HUES64 (cell line): ENCODE results near the gene TRPM3.

Source experiments
- H3K27ac ChIP-seq: 2 replicates; pipeline ENCODE4 v1.7.0; 2013; ENCODE audit warnings: low read depth, low read length, inconsistent platforms
- H3K27me3 ChIP-seq: 2 replicates; pipeline ENCODE4 v1.6.1; 2013; ENCODE audit warnings: mild to moderate bottlenecking, low read length; ENCODE audit not compliant: insufficient read depth
- H3K36me3 ChIP-seq: 2 replicates; pipeline ENCODE4 v1.6.1; 2013; ENCODE audit warnings: mild to moderate bottlenecking, low read length; ENCODE audit not compliant: insufficient read depth
- H3K4me1 ChIP-seq: 2 replicates; pipeline ENCODE4 v1.6.1; 2013; ENCODE audit warnings: mild to moderate bottlenecking, low read length, moderate library complexity; ENCODE audit not compliant: insufficient read depth
- H3K4me3 ChIP-seq: 2 replicates; pipeline ENCODE4 v1.5.1; 2013; ENCODE audit warnings: mild to moderate bottlenecking, low read length, moderate library complexity
- H3K9ac ChIP-seq: 2 replicates; pipeline ENCODE4 v1.6.1; 2013; ENCODE audit warnings: mild to moderate bottlenecking, low read depth, low read length
- H3K9me3 ChIP-seq: 2 replicates; pipeline ENCODE4 v1.6.1; 2013; ENCODE audit warnings: low read depth, low read length; ENCODE audit not compliant: insufficient read depth
- WGBS: fragments of 150-250, 120-280 bp; methylation state at CpG from one replicate; pipeline ENCODE4 v1.1.7; 2013; ENCODE audit warnings: missing lambda C conversion rate; 5-methylcytosine and 5-hydroxymethylcytosine counted together

TRPM3 gene

GRCh38 chr9:70613024-70613768, 508.2 kb downstream of the TRPM3 start:
- Histone ChIP-seq H3K27ac (no peak overlapping the region), H3K36me3 (no peaks in the 10 kb centered on the region), H3K4me1 (peaks cover 5% of the 10 kb centered on the region; the same call in 1 of the 2 replicates), H3K9me3 (no peaks in the 10 kb centered on the region), H3K27me3 (no peaks in the 10 kb centered on the region), H3K9ac (no peak overlapping the region), H3K4me3 (no peak overlapping the region)
- WGBS, result 85% methylated on average over 4 of the region's 4 CpGs

- Histone ChIP-seq H3K36me3 (no peaks in the 10 kb centered on the region), H3K27ac (no peak overlapping the region), H3K9ac (no peak overlapping the region), H3K27me3 (no peaks in the 10 kb centered on the region), H3K4me3 (no peak overlapping the region), H3K9me3 (no peaks in the 10 kb centered on the region), H3K4me1 (peaks cover 5% of the 10 kb centered on the region; the same call in 1 of the 2 replicates)
- 95% methylated on average over 5 of the region's 5 CpGs for WGBS
Measured at GRCh38 chr9:70610287-70610644, 511.2 kb downstream of the TRPM3 start.

DNA sequence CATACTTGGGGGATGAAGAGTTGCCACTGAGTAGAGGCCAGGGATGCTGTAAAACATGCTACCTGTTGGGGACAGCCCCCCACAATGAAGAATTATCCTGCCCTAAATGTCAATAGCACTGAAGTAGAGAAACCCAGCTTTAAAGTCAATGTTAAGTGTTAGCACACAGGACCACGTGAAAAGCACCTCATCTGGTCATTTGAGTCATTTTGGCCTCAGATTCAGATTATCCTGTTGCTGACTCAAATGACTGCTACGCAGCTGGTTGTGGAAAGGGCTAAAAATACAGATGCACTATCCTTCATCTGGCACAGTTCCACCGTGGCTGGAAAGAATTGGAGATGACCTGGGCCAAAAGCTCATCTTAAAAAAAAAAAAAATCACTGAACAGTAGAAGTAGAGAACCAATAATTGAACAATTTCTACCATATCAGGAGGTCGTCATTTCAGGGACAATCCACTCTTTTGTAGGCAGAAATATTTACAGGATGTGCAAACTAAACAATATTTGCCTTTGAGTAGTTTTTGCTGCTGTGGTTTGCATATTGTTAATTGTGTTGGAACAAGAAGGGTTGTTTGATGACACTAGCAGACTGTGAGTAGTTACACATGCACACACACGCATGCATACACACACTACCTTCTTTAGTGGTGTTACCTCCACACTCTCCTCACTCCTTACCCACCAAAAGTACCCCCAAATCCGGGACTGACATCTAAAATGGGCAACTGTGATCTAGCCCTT, 511.7 kb downstream of the TRPM3 start:
- no peak overlapping the region for H3K4me3 ChIP-seq
- H3K36me3 ChIP-seq, result no peaks in the 10 kb centered on the region
- no peak overlapping the region for H3K27ac ChIP-seq
- H3K27me3 ChIP-seq, result no peaks in the 10 kb centered on the region
- H3K9me3 ChIP-seq, result no peaks in the 10 kb centered on the region
- 61% methylated on average over 6 of the region's 6 CpGs for WGBS
- peaks cover 5% of the 10 kb centered on the region; the same call in 1 of the 2 replicates for H3K4me1 ChIP-seq
- H3K9ac ChIP-seq, result no peak overlapping the region

DNA sequence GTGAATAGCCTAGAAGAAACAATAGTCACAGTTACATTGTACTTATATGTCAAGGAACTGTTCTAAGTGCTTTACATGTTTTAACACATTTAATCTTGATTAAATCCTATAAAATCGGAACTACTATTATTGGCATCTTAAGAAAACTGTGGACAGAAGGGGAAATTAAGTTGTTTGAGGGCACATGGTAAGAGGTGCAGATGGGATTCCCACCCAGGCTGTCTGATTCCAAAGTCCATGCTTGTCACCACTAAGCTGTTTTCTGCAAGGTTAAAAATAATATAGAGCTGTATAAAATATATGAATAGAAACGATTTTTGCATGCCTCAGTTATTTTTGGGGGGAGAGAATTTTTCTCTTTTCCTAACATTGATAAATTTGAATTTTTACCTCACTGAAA, 512.4 kb downstream of the TRPM3 start:
- WGBS, result 100% methylated on average over 1 of the region's 2 CpGs
- Histone ChIP-seq H3K4me3 (no peak overlapping the region), H3K27ac (no peak overlapping the region), H3K36me3 (no peaks in the 10 kb centered on the region), H3K9ac (no peak overlapping the region), H3K27me3 (no peaks in the 10 kb centered on the region), H3K9me3 (no peaks in the 10 kb centered on the region), H3K4me1 (peaks cover 5% of the 10 kb centered on the region; the same call in 1 of the 2 replicates)

DNA sequence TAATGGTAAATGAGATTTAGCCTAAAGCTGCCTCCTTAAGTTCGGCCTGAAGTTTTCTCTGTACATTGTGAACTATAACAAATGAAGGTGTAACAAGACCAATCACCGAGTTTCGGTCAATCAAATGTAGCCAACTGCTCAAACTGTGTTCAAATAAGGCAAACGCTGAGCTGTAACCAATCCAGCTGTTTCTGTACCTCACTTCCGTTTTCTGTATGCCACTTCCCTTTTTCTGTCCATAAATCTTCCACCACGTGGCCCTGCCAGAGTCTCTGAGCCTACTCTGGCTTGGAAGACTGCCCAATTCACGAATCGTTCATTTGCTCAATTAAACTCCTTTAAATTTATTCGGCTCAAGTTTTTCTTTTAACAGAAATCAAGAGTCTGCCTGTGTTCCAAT, 513.5 kb downstream of the TRPM3 start:
- 94% methylated on average over 9 of the region's 9 CpGs for WGBS
- Histone ChIP-seq H3K9me3 (no peaks in the 10 kb centered on the region), H3K4me3 (no peak overlapping the region)

DNA sequence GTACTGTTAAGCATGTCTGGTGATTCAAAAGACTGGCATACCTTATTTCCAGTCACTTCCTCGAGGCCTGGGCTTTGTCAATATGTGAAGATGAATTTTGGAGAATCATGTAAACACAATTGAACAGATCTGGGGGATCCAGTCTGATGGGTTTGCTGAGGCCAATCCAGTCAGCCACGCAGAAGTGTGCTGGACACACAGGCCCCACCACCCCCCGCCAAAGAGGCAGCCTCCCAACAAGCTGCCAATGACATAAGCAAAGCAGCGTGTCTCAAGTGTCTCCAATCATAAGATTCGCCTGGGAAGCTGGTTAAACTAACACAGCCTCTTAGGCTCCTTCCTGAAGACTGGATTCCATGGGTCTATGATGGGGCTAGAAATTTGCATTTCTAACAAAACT, 514.1 kb downstream of the TRPM3 start:
- 90% methylated on average over 5 of the region's 5 CpGs for WGBS
- Histone ChIP-seq H3K9me3 (no peaks in the 10 kb centered on the region), H3K9ac (no peak overlapping the region), H3K27ac (no peak overlapping the region), H3K27me3 (no peaks in the 10 kb centered on the region), H3K4me1 (peaks cover under 1% of the 10 kb centered on the region), H3K36me3 (no peaks in the 10 kb centered on the region), H3K4me3 (no peak overlapping the region)

More for the DNA sequence above, 513.5 kb downstream of the TRPM3 start:
- H3K4me1 ChIP-seq, result peaks cover 3% of the 10 kb centered on the region; the same call in 1 of the 2 replicates
- no peaks in the 10 kb centered on the region for H3K27me3 ChIP-seq
- H3K27ac ChIP-seq, result no peak overlapping the region
- H3K36me3 ChIP-seq, result no peaks in the 10 kb centered on the region
- no peak overlapping the region for H3K9ac ChIP-seq

DNA sequence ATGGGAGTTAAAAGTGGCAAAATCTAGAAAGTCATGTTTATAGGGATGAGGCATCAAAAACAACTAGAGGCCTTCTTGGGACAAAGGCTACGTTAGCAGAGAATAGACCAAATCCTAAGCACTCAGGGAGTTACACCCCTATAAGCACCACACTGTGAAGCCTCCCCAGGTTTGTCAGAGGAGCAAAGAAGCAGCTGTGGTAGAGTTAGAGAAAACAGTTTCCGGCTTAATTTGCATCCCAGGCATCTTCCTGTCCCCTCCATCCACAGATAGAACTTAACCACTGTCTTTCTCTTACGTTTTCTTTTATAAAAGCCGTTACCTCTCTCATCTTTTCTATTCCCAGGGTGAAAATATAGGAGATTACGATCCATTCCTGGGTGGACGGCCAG, 518.4 kb downstream of the TRPM3 start:
- no peaks in the 10 kb centered on the region for H3K27me3 ChIP-seq
- no peaks in the 10 kb centered on the region for H3K9me3 ChIP-seq
- no peak overlapping the region for H3K27ac ChIP-seq
- H3K9ac ChIP-seq, result no peak overlapping the region
- 88% methylated on average over 6 of the region's 6 CpGs for WGBS
- H3K4me1 ChIP-seq, result peaks cover 14% of the 10 kb centered on the region
- no peaks in the 10 kb centered on the region for H3K36me3 ChIP-seq
- H3K4me3 ChIP-seq, result no peak overlapping the region

DNA sequence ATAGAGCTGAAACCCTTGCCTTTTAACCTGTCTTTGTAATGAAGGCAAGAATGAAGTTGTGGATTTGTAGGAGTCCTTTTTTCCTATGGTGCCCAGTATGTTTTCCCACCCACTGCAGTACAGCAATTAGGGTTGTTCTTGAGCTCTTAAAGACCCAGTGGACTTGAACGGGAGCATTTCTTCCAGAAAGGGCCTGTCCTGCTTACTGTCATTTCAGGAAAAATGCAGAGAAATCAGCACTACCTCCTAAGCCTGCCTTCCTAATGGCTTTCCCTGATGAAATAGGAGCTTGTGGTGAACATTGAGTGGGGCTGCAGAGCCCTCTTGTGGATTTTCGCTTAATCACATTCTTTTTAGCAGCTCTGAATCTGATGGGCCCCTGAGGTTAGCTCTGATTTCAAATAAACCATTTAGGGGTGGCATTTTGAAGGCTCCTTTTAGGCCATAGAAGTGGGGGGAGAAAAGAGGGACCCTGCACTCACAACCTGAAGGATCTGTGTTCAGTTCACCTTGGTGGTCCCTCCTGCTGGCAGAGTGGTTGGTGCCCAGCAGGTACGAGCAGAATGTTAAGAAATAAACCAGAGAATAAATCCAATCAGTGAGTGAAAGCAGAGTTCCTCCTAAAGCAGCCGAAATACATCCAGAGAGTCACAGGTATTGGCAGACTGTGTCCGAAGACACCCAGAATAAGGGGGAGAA, 519.0 kb downstream of the TRPM3 start:
- 58% methylated on average over 5 of the region's 5 CpGs for WGBS
- Histone ChIP-seq H3K4me3 (no peak overlapping the region), H3K27ac (no peak overlapping the region)

GRCh38 chr9:70601000-70601951, 520.1 kb downstream of the TRPM3 start:
- WGBS, result 88% methylated on average over 31 of the region's 31 CpGs
- Histone ChIP-seq H3K27ac (no peak overlapping the region; the same call in 1 of the 2 replicates), H3K4me3 (no peak overlapping the region)

More for the DNA sequence above, 519.0 kb downstream of the TRPM3 start:
- Histone ChIP-seq H3K27me3 (no peaks in the 10 kb centered on the region), H3K9ac (no peak overlapping the region; the same call in 1 of the 2 replicates), H3K36me3 (no peaks in the 10 kb centered on the region), H3K4me1 (peaks cover 14% of the 10 kb centered on the region), H3K9me3 (no peaks in the 10 kb centered on the region)

DNA sequence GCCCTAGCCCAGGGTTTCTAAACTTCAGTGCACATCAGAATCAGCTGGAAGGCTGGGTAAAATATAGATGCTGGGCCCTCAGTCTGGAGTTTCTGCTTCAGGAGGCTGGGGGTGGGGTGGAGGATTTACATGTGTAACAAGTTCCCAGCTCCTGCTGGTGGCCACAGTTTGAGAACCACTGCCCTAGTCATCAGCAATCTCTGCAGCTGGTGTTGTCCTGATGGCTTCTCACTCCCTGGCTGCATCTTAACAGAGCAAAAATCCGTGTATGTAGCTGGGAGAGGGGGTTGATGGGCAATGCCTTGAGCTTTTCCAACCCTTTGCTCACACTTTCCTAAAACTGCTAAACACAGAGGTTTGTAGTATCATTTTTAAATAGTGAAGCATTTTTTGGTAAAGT, 520.9 kb downstream of the TRPM3 start:
- no CpG with 5 or more reads among the region's 1 CpG for WGBS
- Histone ChIP-seq H3K9ac (no peak overlapping the region), H3K27ac (no peak overlapping the region), H3K4me3 (no peak overlapping the region), H3K36me3 (no peaks in the 10 kb centered on the region), H3K9me3 (no peaks in the 10 kb centered on the region), H3K27me3 (no peaks in the 10 kb centered on the region), H3K4me1 (peaks cover 14% of the 10 kb centered on the region)

More at GRCh38 chr9:70601000-70601951, 520.1 kb downstream of the TRPM3 start:
- H3K27me3 ChIP-seq, result no peaks in the 10 kb centered on the region
- H3K9ac ChIP-seq, result no peak overlapping the region
- peaks cover 14% of the 10 kb centered on the region for H3K4me1 ChIP-seq
- no peaks in the 10 kb centered on the region for H3K36me3 ChIP-seq
- no peaks in the 10 kb centered on the region for H3K9me3 ChIP-seq
